T-helper 22 cell (primary cell): ENCODE data around the gene TMA7B.

ENCODE experiments used
- DNase-seq: peaks from one replicate; pipeline ENCODE4 v3.0.0-alpha.2; 2020; ENCODE audit warnings: low read depth

TMA7B gene

DNA sequence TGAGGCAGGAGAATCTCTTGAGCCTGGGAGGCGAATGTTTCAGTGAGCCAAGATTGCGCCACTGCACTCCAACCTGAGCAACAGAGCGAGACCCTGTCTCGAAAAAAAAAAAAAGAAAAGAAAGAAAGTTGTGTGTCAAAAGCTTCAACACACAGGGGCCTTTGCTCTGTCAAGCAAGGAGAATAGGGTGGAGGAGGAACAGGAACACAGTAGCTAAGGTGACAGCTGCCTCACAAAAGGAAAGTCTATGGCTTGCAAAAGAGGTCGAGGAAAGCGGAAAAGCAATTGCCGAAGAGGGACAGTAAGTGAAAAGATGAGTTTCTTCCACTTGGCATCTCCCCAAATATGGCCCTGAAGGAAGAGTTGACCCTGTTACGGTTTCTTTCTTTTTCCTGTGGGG lies 26.5 kb upstream of the TMA7B start:
- no peak for DNase-seq

DNA sequence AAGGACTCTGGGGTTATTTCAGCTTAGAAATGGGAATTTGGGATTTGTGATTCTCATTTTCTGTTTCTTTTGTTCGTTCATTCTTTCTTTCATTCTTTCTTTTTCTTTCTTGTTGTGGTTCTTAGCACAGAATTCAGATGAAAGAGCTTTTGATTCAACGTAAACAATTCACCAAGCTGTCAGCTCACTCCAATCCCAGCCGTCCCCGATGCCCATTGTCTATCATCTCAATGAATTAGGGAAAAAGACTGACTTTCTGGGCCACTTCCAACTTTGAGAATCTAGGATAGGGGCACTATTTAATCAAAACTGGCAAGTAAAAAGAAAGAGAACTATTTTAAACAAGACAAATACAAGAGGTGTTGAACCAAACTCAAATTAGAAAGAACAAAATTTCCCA lies 25.1 kb upstream of the TMA7B start:
- no peak for DNase-seq

DNA sequence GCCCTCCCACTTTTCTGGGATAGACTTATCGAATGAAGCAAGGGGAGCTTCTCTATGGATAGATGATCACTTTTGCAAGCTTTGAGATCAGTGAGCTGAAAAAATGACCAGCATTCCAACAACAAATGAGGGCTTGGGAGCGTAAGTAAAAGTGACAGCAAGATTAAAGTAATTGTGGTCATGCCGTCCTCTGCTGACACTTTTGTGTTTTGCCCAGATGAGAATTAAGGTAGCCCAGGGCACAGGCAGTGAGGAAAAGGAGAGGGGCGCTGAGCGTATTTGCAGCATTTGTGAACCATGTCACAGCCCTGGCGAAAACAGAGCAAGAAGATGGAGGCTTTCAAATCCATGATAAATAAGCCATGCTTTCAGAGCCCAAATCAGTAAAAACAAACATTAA lies 24.6 kb upstream of the TMA7B start:
- DNase-seq: no peak

DNA sequence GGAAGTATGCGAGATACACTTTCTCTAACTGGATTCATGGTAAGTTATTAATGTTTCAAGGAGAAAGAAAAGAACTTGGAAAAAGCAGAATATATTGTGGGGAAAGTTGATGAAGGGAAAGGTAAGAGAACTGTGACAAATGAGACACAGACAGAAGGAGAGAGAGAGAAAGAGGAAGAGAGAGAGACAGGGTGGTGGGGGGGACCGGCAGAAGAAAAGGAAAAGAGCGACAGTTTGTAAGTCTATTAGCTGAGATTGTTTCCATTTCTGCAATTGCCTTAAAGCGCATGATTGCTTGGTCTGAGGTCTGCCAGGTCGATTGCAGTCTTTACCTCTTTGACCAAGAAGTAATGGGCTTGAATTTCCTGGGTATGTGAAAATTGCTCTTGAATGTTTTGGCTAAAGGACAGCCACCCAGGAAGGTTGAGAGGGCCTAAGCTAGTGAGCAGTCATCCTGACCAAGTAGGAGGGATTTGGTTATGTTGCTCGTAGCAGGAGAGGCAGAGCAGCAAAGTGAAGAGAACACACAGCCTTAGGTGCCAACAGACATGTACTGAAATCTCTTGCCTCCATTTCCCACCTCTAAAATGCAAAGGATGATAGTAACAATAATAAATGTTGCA lies 23.6 kb upstream of the TMA7B start:
- no peak for DNase-seq

DNA sequence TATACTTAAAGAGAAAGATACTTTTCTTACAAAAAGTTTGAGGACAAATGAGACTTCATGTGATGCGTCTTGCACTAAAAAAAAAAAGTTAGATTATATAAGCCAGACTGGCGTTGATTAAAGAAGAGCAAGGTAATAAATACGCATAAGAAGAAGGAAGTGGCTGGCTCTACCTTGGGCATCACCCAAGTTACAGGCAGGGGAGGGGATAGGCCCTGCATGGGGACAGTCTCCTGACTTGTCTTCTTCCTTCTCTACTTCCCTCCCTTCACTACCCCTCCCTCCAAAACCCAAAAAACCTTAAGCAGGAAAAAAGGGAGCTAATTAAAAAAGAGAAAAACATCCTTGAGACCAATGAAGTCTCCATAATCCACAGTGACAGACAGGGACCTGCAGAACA lies 22.3 kb upstream of the TMA7B start:
- peak; percentile 45 for DNase-seq

DNA sequence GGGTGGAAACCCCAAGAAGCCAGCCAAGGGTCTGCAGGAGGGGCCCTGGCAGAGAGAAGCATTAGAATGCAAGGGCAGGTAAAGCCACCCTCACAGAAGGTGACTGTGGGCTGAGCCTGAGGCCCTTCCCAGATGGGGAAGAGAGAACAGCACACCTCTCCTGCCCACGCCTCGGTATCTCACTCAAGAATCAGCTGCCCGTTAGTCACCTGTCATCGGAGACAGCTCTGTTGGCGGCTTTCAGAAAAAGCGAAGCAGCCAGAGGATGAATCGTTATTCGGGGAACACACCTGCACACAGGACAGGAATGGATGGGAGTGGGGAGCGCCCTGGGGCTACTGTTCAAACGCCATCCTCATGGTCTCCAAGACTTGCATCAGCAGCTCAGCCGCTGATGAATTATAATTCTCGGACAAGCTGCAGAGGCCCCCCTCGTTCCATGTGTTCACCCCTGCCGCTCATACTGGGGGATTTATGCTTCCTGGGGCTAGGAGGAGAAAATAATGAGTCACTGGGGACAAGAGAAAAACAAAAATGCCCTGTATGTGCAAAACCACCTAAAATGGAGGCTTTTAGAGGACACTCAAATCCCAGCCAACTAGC lies 21.6 kb upstream of the TMA7B start:
- peak; percentile 34 for DNase-seq

DNA sequence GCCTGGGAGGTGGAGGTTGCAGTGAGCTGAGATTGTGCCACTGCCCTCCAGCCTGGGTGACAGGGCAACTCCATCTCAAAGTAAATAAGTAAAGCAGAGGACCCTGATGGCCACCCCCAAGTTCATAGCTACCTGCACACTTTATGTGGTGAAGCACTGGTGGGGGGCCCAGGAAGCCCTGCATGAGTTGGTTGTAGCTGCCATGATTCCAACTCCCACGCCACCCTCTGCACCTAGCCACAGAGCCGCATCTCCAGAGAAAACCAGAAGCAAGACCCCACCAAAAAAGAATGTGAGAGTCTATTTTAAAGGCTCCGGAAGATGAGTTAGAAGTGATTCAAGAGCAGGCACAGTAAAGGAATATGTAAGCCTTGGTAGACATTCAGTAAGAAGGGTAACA lies 20.4 kb upstream of the TMA7B start:
- no peak for DNase-seq

DNA sequence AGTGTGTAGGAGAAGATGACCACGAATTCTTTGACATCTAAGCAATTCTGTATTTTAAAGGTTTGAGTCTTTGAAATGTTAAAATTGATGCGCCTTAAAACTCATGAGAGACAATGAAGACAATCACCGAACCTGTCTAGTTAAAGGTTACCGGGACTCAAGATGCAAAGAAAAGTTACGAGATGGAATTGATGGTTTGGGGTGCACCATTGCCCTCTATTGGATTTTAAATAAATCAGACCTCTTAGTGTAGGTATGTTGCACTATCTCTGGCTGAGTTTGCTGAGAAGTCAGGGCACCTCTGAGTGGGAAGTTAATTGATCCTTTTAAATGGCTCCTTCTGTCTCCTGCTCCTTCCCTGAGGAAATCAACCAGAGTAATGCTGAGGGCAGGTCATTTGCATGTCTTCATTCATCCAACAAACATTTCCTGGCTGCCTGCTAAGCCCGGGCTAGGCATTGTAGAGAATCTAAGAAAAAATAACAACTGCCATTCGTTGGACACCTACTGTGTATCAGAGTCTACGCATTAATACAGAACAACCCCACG lies 19.4 kb upstream of the TMA7B start:
- DNase-seq: no peak

DNA sequence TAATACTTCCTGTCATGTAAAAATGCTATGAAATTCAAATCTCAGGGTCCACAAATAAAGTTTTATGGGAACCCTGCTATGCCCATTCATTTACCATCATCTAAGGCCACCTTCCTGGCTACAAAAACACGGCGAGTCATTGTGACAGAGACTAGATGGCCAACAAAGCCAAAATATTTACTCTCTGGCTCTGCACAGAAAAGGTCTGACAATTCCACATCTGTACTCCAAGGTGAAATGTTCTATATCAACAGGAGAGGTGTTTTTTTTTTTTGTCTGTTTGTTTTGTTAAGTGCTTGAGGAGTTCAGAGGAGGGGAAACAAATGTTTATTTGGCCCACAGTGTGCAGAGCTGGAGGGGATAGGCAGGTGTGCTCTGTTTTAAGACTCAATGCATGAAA lies 18.6 kb upstream of the TMA7B start:
- DNase-seq: no peak

DNA sequence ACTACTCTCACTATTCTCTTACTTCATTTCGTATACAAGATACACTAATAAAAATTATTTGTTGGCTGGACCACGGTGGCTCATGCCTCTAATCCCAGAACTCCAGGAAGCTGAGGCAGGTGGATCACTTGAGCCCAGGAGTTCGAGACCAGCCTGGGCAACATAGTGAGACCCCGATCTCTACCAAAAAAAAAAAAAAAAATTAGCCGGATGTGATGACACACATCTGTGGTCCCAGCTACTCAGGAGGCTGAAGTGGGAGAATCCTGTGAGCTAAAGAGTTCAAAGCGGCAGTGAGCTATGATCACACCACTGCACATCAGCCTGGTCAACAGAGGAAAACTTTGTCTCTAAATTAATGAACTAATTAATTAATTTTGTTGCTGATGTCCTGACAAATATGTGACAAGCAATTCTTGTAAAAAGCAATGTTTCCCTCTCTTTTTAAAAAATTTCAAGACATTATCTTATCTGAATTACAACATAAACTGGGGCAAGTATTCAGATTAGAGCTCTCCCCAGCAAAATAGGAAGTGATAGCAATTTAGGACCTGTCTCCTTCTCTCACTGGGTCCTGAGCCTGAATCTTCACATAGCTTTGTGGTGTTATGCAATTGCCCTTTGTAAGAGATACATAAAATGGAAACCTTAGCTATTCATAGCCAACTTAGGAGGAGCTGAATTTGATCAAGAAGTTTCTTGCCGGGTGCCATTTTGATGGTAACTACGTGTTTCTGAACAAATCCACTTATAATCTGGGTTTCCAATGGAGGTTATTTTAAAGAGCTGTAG lies 17.6 kb upstream of the TMA7B start:
- DNase-seq: no peak

DNA sequence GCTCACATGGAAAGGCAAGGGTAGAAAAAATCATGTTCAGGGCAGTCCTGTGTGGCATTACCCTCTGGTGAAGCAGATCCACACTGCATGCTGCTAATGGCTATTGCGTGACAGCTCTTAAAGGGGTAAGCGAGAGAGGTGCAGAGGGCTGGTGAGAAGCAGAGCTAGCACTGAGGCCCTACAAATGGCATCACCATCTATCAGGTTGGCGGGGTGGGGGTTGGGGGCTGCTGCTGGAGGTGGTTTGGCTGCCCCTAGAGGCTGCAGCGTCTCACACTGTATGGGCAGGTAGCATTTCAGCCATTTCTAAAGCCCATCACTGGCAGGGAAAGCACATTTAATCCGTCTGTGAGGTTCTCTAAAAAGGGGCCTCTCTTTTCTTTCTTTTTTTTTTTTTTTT lies 16.9 kb upstream of the TMA7B start:
- no peak for DNase-seq

DNA sequence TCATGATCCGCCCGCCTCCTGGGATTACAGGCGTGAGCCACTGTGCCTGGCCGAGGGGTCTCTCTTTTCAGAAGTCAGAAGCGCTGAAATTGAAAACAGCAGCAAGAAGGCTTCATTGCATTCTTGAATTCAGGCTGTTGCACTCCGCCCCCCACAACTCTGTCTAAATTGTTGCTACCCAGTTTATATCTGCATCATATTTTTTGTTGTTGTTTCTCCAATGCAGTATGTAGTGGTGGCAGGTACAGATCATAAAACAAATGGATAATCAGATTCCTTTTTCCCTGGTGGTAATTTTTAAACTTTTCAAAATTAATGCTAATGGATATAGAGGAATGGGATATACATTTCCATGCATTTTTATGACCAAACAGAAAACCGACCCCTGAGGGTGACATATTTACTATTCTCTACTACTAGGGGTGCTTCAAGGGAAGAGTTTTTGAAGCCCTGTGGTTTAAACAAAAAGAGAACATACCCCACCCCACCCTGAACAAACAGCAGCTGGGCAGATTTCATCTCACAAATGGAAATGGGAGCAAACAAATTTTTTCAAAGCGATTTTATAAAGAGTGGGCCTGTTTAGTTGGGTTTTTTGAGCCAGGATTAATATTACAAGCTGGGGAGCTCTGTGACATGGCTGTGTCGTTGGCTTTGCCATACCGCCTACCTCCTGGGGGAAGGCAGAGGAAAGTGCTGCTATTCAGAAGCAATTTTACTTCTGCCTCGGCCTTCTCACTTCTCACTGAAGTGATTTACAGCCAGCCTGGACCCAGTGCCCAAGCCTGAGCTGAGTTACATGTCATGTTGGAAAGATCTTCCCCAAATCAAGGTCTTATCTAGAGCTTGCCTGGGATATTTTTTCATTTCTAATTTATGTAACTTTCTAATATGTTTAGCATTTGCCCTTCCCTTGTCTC lies 16.0 kb upstream of the TMA7B start:
- no peak for DNase-seq

DNA sequence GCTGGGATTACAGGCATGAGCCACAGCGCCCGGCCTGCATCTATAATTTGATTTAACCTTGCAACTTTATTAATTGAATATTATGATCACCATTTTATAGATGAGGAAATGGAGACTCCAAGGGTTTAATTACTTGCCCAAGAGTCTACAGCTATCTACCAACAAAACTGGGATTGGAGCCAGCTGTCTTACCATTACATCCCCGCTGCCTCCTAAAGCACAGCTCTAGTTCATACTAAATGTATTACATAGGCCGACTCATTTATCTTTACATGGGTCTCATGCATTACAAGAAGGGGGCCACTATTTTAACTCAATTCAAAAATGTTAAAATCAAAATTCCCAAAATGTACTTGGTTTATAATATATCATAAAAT lies 14.1 kb upstream of the TMA7B start:
- no peak for DNase-seq

DNA sequence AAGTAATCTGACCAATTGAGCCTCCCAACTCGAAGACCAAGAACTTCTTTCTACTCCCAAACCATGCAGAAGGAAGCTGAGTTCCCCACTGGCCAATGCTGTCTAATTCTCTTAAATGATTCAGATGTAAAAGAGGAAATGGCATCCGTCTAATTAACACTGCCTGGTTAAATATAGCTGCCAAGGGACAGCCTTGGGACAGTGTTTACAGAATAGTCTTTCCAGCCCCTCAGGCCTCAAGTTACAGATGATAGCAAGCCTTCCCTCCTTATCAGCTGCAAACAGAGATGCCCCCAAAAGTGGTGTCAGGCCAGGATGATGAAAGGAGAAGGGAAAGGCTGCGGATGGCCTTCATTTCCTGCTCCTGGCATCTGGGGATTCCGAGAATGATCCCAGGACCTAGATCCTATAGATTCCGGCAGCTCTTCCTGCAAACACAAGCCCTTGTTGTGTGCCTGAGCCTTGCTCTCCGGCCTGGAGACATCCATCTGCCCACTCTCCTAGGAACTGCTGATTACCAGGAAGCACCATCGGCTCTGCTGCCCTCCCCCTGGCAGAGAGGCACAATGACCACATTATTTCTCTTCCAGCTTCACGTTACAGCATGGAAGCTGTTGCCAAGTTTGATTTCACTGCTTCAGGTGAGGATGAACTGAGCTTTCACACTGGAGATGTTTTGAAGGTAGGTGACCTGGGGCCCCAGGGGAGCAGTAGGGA lies 13.5 kb upstream of the TMA7B start:
- no peak for DNase-seq

DNA sequence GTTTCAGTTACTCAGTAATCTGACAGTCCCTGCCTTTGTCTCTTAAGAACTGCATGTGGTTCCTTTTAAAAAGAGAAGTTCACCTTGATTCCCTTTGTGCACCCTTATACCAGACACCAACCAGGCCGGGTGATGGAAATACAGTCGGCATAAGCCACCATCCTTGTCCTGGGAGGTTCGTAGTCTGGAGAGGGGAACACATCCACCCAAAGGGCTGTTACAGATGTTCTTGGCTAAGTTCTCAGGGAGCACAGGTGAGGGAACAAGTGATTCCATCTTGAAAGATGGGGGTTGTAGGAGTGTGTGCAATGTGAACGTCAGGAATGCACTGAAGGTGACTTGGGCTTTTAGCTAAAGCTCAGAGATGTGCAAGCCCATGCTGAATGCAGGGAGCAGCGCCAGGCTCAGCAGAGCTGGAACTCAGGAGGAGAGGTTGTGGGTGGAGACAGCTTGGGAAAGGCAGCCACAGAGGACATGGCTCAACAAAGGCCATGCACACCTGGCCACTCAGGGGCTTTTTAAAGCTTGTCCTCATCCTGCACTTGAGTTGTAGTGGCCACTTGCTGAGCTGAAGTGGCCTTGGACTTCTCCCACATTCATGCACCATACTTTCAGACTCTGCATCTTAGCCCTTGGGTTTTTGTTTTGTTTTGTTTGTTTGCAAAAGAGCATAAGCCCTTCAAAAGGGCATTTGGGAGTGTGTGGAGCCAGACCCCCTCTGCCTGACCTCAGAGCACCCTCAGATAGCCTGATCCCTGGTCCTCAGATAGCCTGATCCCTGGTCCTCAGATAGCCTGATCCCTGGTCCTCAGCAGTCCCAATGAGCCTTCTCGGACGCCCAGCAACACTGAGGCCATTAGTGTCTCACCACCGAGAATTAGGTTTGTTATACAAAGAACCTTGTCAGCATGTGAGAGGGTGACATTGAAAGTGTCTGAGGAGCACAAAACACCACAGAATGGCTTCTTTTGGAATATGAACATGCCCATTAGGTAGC lies 12.7 kb upstream of the TMA7B start:
- no peak for DNase-seq

DNA sequence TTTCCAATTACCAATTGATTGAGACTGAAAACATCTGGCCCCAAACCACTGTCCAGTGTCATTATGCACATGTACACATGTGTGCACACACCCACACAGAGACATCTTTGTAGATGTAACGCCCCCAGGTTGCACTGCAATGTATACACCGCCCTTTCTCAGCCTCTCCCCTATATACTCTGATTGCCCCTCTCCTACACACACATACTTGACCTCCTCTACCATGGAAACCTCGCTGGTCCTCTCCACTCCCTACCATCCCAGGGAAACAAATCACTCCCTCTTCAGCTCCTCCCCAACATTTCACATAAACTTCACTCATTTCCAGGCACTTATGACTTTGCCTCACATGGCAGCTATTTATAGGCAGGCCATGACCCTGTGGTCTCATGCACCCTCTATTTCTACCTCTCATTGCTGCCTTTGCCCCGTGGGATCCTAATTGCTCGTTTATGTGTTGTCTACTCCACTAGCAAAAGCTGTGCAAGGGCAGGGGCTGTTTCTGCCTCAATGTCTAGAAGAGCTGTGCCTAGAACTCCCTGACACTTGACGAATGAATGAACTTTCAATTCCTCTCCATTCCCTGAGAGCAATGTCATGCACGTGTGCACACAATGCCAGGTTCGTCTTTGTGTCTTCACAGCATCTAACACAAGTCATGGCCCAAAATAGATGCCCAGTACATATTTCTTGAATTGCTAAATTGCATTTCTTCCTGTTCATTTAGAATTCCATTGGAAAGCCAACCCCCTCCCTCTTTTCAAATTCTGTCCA lies 10.0 kb upstream of the TMA7B start:
- DNase-seq: no peak

DNA sequence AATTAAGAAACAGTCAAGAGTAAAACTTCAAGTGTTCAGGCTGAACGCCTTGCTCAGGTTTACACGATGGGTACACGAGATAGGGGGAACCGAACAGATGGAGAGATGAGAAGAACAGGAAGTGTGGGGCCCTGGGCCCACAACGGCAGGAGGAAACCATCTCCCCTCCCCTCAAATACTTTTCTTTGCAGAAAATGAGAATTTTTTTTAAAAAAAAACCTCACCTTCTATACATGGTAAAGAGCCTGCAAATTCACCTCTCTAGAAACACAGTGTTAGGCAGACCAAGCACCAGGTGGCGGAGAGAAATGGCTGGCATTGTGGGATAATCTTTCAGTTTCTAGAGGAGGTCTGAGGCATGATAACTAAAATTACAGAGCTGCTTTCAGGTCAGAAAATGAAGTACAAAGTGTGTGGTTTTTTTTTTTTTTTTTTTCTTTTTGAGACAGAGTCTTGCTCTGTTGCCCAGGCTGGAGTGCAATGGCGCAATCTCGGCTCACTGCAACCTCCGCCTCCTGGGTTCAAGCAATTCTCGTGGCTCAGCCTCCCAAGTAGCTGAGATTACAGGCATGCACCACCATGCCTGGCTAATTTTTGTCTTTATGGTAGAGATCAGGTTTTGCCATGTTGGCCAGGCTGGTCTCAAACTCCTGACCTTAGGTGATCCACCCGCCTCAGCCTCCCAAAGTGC lies 8.4 kb upstream of the TMA7B start:
- DNase-seq: peak; percentile 29

DNA sequence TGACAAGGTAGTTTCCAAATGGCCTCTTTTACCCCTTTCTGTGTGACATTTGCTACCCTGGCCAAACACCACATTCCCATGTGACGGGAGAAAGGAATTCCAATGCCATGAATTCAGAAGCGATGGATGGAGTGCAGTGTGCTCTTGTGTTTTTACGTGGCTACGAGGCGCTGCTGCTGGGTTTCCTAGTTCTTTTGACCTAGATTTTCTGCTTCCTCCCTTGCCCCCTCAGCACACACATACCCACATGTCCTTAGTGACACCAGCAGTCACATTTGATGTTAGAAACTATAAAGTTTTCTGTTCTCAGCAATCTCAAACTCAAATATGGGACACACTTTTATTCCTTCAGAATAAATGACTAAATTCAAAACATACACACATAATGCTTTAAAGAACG lies 7.8 kb upstream of the TMA7B start:
- DNase-seq: no peak

DNA sequence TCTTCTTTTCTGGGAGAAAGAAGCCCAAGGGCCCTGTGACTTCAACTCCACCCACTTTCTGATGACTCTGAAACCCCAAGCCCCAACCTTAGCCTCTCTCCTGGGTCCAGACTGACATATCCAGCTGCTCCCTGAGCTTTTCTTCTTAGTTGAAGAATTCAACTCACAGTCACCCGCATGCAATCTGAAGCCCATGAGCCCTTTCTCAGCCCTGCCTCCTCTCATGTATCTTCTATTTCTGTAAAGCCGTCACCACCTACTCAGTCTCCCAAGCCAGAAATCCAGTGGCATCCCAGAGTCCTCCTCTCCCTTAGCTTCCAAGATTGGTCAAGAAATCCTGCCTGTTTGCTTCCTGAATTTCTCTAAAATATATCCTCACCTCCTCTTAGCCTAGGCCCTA lies 7.1 kb upstream of the TMA7B start:
- DNase-seq: no peak
